GM23338 (cell line): ENCODE data around the gene RGMB.

Experiments used
- EZH2 ChIP-seq: fragments of 200-600 bp; sonication (generic); IDR thresholded peaks from one replicate; pipeline ENCODE4 v1.8.0; 2017; ENCODE audit warnings: antibody characterized with exemption, mild to moderate bottlenecking, low read depth; ENCODE audit not compliant: unreplicated experiment
- EZH2phosphoT487 ChIP-seq: fragments of 200-600 bp; sonication (generic); IDR thresholded peaks from one replicate; pipeline ENCODE4 v1.8.1; 2018; ENCODE audit warnings: antibody characterized with exemption; ENCODE audit not compliant: unreplicated experiment
- JUNB ChIP-seq: IDR thresholded peaks from one replicate; pipeline ENCODE4 v1.6.1; 2016; ENCODE audit warnings: antibody characterized with exemption; ENCODE audit not compliant: unreplicated experiment
- NANOG ChIP-seq: IDR thresholded peaks from 2 replicates; pipeline ENCODE4 v1.6.1; 2016; ENCODE audit warnings: antibody characterized with exemption, borderline replicate concordance
- POLR2AphosphoS5 ChIP-seq: IDR thresholded peaks from 2 replicates; pipeline ENCODE4 v1.6.1; 2016; ENCODE audit warnings: antibody characterized with exemption, low read depth
- STAT1 ChIP-seq: IDR thresholded peaks from one replicate; pipeline ENCODE4 v1.6.1; 2016; ENCODE audit warnings: antibody characterized with exemption; ENCODE audit not compliant: unreplicated experiment
- ZNF114 ChIP-seq: fragments of 250-450 bp; sonication (Bioruptor Pico); IDR thresholded peaks from 2 replicates; pipeline ENCODE4 v1.5.0; 2020; ENCODE audit warnings: mild to moderate bottlenecking, moderate library complexity
- ZNF331 ChIP-seq: fragments of 250-450 bp; sonication (Bioruptor Pico); IDR thresholded peaks from 2 replicates; pipeline ENCODE4 v1.5.0; 2020; ENCODE audit warnings: low read depth, mild to moderate bottlenecking, moderate library complexity
- TF ChIP-seq, protein P1 (sequence below), 2 experiments: fragments of 200-600 bp in 1 of 2; sonication (generic) in 1 of 2; conservative IDR thresholded peaks; 2 replicates each; pipeline versions ENCODE4 v1.5.1 to v1.6.1; 2016 to 2017; ENCODE audit warnings: antibody characterized with exemption in 2 of 2, low read depth in 2 of 2, mild to moderate bottlenecking in 2 of 2, moderate library complexity in 1 of 2
- TF ChIP-seq, protein P2 (sequence below): IDR thresholded peaks from one replicate; pipeline ENCODE4 v1.6.1; 2018; ENCODE audit warnings: antibody characterized with exemption; ENCODE audit not compliant: unreplicated experiment

DNA sequence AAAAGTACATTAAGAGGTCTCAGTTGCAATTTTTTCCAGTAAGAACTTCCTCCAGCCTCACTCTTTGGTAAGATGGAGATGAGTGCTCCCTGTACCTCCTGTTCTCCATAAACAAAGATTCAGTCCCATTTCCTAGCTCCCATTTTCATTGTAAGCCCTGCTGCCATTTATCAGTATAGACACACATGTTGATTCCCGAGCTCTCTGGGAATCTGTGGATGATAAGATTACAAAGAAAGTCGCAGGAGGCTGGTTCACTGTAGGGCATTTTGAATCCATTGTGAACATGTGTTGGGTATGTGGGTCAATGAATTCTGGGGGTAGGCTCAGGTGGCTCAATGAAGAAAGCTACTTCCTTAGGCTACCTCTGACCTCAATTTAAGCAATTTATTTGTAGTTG lies 36.7 kb downstream of the RGMB start:
- no peak for TF ChIP-seq NANOG
- no peak for TF ChIP-seq POLR2AphosphoS5
- TF ChIP-seq ZNF114 (CRISPR knock-in tag): no peak
- no peak for TF ChIP-seq EZH2
- TF ChIP-seq, protein P1, sequence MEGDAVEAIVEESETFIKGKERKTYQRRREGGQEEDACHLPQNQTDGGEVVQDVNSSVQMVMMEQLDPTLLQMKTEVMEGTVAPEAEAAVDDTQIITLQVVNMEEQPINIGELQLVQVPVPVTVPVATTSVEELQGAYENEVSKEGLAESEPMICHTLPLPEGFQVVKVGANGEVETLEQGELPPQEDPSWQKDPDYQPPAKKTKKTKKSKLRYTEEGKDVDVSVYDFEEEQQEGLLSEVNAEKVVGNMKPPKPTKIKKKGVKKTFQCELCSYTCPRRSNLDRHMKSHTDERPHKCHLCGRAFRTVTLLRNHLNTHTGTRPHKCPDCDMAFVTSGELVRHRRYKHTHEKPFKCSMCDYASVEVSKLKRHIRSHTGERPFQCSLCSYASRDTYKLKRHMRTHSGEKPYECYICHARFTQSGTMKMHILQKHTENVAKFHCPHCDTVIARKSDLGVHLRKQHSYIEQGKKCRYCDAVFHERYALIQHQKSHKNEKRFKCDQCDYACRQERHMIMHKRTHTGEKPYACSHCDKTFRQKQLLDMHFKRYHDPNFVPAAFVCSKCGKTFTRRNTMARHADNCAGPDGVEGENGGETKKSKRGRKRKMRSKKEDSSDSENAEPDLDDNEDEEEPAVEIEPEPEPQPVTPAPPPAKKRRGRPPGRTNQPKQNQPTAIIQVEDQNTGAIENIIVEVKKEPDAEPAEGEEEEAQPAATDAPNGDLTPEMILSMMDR (conservative IDR thresholded peaks at IDR 0.05; ENCODE audit: low read depth in 2 of 2): no peak
- TF ChIP-seq EZH2phosphoT487: no peak
- TF ChIP-seq, protein P2, sequence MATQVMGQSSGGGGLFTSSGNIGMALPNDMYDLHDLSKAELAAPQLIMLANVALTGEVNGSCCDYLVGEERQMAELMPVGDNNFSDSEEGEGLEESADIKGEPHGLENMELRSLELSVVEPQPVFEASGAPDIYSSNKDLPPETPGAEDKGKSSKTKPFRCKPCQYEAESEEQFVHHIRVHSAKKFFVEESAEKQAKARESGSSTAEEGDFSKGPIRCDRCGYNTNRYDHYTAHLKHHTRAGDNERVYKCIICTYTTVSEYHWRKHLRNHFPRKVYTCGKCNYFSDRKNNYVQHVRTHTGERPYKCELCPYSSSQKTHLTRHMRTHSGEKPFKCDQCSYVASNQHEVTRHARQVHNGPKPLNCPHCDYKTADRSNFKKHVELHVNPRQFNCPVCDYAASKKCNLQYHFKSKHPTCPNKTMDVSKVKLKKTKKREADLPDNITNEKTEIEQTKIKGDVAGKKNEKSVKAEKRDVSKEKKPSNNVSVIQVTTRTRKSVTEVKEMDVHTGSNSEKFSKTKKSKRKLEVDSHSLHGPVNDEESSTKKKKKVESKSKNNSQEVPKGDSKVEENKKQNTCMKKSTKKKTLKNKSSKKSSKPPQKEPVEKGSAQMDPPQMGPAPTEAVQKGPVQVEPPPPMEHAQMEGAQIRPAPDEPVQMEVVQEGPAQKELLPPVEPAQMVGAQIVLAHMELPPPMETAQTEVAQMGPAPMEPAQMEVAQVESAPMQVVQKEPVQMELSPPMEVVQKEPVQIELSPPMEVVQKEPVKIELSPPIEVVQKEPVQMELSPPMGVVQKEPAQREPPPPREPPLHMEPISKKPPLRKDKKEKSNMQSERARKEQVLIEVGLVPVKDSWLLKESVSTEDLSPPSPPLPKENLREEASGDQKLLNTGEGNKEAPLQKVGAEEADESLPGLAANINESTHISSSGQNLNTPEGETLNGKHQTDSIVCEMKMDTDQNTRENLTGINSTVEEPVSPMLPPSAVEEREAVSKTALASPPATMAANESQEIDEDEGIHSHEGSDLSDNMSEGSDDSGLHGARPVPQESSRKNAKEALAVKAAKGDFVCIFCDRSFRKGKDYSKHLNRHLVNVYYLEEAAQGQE: no peak
- TF ChIP-seq STAT1: no peak
- no peak for TF ChIP-seq ZNF331 (CRISPR knock-in tag)
- no peak for TF ChIP-seq JUNB
